ENCODE results near the gene NDRG3. TPM values are rescaled to one million over a fixed set of nuclear protein-coding genes. Genes with fewer than 3 reads are reported as not detected.

NDRG3 gene
- total RNA-seq, 1 donor: 30.7 TPM

- DNase-seq (ENCODE audit: low read depth): no peak
- peak overlapping the region; percentile 80 for H3K4me3 ChIP-seq (ENCODE audit: low read depth, low read length)
- no peak for TF ChIP-seq CTCF (IDR thresholded peaks at IDR 0.05; ENCODE audit: insufficient read depth, low read depth, low read length)
These were observed 510 bp downstream of the NDRG3 start for GRCh38 chr20:36745234-36745926.

- no peak for TF ChIP-seq CTCF (IDR thresholded peaks at IDR 0.05; ENCODE audit: insufficient read depth, low read depth, low read length)
- DNase-seq (ENCODE audit: low read depth): no peak
- H3K4me3 ChIP-seq (ENCODE audit: low read depth, low read length): peak overlapping the region; percentile 80
These were observed 1.1 kb downstream of the NDRG3 start for GRCh38 chr20:36744764-36745191.

GRCh38 chr20:36744243-36744642, 1.6 kb downstream of the NDRG3 start:
- peak; percentile 59 for DNase-seq (ENCODE audit: low read depth)
- no peak overlapping the region for H3K4me3 ChIP-seq (ENCODE audit: low read depth, low read length)
- TF ChIP-seq CTCF (IDR thresholded peaks at IDR 0.05; ENCODE audit: insufficient read depth, low read depth, low read length): no peak

- no peak overlapping the region for H3K4me3 ChIP-seq (ENCODE audit: low read depth, low read length)
- DNase-seq (ENCODE audit: low read depth): no peak
- no peak for TF ChIP-seq CTCF (IDR thresholded peaks at IDR 0.05; ENCODE audit: insufficient read depth, low read depth, low read length)
These were observed 3.3 kb downstream of the NDRG3 start for GRCh38 chr20:36742558-36742957.

- H3K4me3 ChIP-seq (ENCODE audit: low read depth, low read length): no peak overlapping the region
- DNase-seq (ENCODE audit: low read depth): no peak
- TF ChIP-seq CTCF (IDR thresholded peaks at IDR 0.05; ENCODE audit: insufficient read depth, low read depth, low read length): no peak
These were observed 4.8 kb downstream of the NDRG3 start for GRCh38 chr20:36741072-36741471.

- H3K4me3 ChIP-seq (ENCODE audit: low read depth, low read length): no peak overlapping the region
- TF ChIP-seq CTCF (IDR thresholded peaks at IDR 0.05; ENCODE audit: insufficient read depth, low read depth, low read length): no peak
- no peak for DNase-seq (ENCODE audit: low read depth)
These were observed 8.7 kb downstream of the NDRG3 start for GRCh38 chr20:36737183-36737499.

Measured in fibroblast of villous mesenchyme (primary cell).